DND-41 (cell line): ENCODE measurements around the gene LORICRIN.

Experiments
- ATAC-seq: fragments of 200-7000 bp; cut with Tn5 transposase; 3 replicates; pipeline ENCODE4 v1.9.1; 2021; ENCODE audit warnings: low read depth; ENCODE audit not compliant: insufficient read depth
- DNase-seq: peaks from one replicate; pipeline ENCODE4 v3.0.0-alpha.2; 2020
- H2AFZ ChIP-seq: 2 replicates; pipeline ENCODE4 v1.6.0; 2012; ENCODE audit warnings: low read depth, low read length
- H3K27ac ChIP-seq: 2 replicates; pipeline ENCODE4 v1.5.1; 2012; ENCODE audit warnings: low read length, inconsistent platforms
- H3K27me3 ChIP-seq: fragments of 200-600 bp; sonication (generic); 2 replicates; pipeline ENCODE4 v1.6.0; 2012; ENCODE audit warnings: low read length, mild to moderate bottlenecking, inconsistent platforms; ENCODE audit not compliant: insufficient read depth, poor library complexity
- H3K36me3 ChIP-seq: 2 replicates; pipeline ENCODE4 v1.5.1; 2012; ENCODE audit warnings: low read length, inconsistent platforms; ENCODE audit not compliant: insufficient read depth
- H3K4me1 ChIP-seq: 2 replicates; pipeline ENCODE4 v1.5.1; 2012; ENCODE audit warnings: mild to moderate bottlenecking, low read length; ENCODE audit not compliant: insufficient read depth
- H3K4me2 ChIP-seq: 2 replicates; pipeline ENCODE4 v1.6.0; 2012; ENCODE audit warnings: mild to moderate bottlenecking, moderate library complexity, low read length, inconsistent platforms; ENCODE audit not compliant: insufficient read depth
- H3K4me3 ChIP-seq, 2 experiments: fragments of 200-600 bp in 1 of 2; shearing (Covaris generic) in 1 of 2; 2 replicates each; pipeline ENCODE4 v1.5.1; 2012 to 2016; ENCODE audit warnings: inconsistent platforms in 2 of 2, low read length in 2 of 2, mild to moderate bottlenecking in 2 of 2, low read depth in 1 of 2, moderate library complexity in 1 of 2
- H3K79me2 ChIP-seq: 2 replicates; pipeline ENCODE4 v1.6.0; 2012; ENCODE audit warnings: low read length, inconsistent platforms; ENCODE audit not compliant: insufficient read depth
- H3K9ac ChIP-seq: 2 replicates; pipeline ENCODE4 v1.6.0; 2012; ENCODE audit warnings: low read depth, mild to moderate bottlenecking, inconsistent platforms, low read length, moderate library complexity
- H3K9me3 ChIP-seq: 2 replicates; pipeline ENCODE4 v1.5.1; 2012; ENCODE audit warnings: low read length, moderate library complexity, mild to moderate bottlenecking, inconsistent platforms; ENCODE audit not compliant: insufficient read depth, severe bottlenecking
- H4K20me1 ChIP-seq: 2 replicates; pipeline ENCODE4 v1.6.0; 2012; ENCODE audit warnings: low read length; ENCODE audit not compliant: insufficient read depth
- EZH2 ChIP-seq: IDR thresholded peaks from 3 replicates; pipeline ENCODE4 v1.6.1; 2012; ENCODE audit warnings: borderline replicate concordance, low read depth, mild to moderate bottlenecking, moderate library complexity, low read length, inconsistent platforms; ENCODE audit not compliant: severe bottlenecking
- TF ChIP-seq, protein P1 (sequence below): IDR thresholded peaks from 2 replicates; pipeline ENCODE4 v1.5.1; 2012; ENCODE audit warnings: borderline replicate concordance, low read length, moderate library complexity, mild to moderate bottlenecking; ENCODE audit not compliant: poor library complexity, severe bottlenecking; ENCODE audit errors: extremely low read depth

LORICRIN gene

DNA sequence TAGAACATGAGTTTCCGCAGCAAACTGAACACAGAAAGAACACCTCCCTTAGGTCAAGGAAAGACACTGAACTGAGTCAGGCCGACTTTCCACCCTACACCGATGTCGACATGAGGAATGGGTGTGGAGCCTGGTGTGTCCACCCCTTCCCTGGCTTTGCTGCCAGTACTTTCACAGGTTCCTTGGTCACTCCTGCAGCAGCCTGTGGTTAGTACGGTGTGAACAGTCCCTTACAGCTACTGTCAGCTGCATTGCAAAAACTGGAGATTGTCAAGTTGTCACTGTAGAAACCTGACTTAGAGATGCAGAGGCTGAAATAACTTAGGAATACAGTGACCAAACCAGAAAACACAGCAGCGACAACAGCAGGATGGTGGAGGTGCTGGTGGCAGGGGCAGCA, 46.2 kb downstream of the LORICRIN start:
- ATAC-seq (no peak), DNase-seq (no peak)
- no peak overlapping the region for H3K9ac ChIP-seq
- H4K20me1 ChIP-seq: no peaks in the 10 kb centered on the region; the same call in 1 of the 2 replicates
- no peaks in the 10 kb centered on the region for H3K4me1 ChIP-seq
- no peaks in the 10 kb centered on the region for H3K9me3 ChIP-seq
- H3K4me3 ChIP-seq: no peak overlapping the region
- H3K4me2 ChIP-seq: no peak overlapping the region
- no peaks in the 10 kb centered on the region for H3K36me3 ChIP-seq
- H3K27me3 ChIP-seq: peaks cover 15% of the 10 kb centered on the region
- no peak overlapping the region for H3K27ac ChIP-seq
- TF ChIP-seq EZH2: no peak
- TF ChIP-seq, protein P1, sequence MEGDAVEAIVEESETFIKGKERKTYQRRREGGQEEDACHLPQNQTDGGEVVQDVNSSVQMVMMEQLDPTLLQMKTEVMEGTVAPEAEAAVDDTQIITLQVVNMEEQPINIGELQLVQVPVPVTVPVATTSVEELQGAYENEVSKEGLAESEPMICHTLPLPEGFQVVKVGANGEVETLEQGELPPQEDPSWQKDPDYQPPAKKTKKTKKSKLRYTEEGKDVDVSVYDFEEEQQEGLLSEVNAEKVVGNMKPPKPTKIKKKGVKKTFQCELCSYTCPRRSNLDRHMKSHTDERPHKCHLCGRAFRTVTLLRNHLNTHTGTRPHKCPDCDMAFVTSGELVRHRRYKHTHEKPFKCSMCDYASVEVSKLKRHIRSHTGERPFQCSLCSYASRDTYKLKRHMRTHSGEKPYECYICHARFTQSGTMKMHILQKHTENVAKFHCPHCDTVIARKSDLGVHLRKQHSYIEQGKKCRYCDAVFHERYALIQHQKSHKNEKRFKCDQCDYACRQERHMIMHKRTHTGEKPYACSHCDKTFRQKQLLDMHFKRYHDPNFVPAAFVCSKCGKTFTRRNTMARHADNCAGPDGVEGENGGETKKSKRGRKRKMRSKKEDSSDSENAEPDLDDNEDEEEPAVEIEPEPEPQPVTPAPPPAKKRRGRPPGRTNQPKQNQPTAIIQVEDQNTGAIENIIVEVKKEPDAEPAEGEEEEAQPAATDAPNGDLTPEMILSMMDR: no peak
- H2AFZ ChIP-seq: no peak overlapping the region
- H3K79me2 ChIP-seq: no peaks in the 10 kb centered on the region

- Histone ChIP-seq H4K20me1 (no peaks in the 10 kb centered on the region; the same call in 1 of the 2 replicates), H3K27me3 (peaks cover 15% of the 10 kb centered on the region), H3K4me3 (no peak overlapping the region), H3K9ac (no peak overlapping the region), H3K36me3 (no peaks in the 10 kb centered on the region), H3K4me1 (no peaks in the 10 kb centered on the region), H3K79me2 (no peaks in the 10 kb centered on the region), H2AFZ (no peak overlapping the region), H3K9me3 (no peaks in the 10 kb centered on the region), H3K27ac (no peak overlapping the region), H3K4me2 (no peak overlapping the region)
- no peak for ATAC-seq
- DNase-seq: no peak
- no peak for TF ChIP-seq EZH2
Observed at GRCh38 chr1:153306303-153307220, 47.1 kb downstream of the LORICRIN start.

- peaks cover 19% of the 10 kb centered on the region for H3K27me3 ChIP-seq
- no peak overlapping the region for H3K9ac ChIP-seq
- H3K9me3 ChIP-seq: no peaks in the 10 kb centered on the region
- ATAC-seq: no peak
- no peak overlapping the region for H3K4me3 ChIP-seq
- no peak overlapping the region for H3K27ac ChIP-seq
- no peaks in the 10 kb centered on the region; the same call in 1 of the 2 replicates for H4K20me1 ChIP-seq
- no peaks in the 10 kb centered on the region for H3K4me1 ChIP-seq
- no peak for TF ChIP-seq EZH2
- TF ChIP-seq, protein P1: no peak
- no peak overlapping the region for H3K4me2 ChIP-seq
- no peak for DNase-seq
- no peak overlapping the region for H2AFZ ChIP-seq
- H3K36me3 ChIP-seq: no peaks in the 10 kb centered on the region
- no peaks in the 10 kb centered on the region for H3K79me2 ChIP-seq
Observed at GRCh38 chr1:153307221-153307600, 47.7 kb downstream of the LORICRIN start.

DNA sequence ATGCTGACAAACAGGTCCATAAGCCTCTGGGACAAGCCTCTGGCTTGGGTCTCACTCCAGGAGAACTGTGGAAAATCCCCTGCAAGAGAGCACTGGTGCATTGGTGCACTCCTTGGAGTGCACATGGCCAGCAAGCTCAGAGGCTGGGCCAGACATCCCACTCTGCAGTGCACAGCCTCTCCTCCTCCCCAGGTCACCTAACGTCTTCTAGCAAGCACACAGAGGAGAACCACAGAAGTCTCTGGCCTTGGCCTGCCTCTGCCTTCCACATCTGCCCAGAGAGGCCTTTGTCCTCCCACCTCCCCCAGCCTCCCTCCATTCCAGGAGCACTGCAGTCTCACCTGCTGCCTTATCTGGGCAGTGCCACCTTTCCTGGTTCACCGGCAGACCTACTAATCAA, 49.1 kb downstream of the LORICRIN start:
- DNase-seq (no peak), ATAC-seq (no peak)
- H3K9me3 ChIP-seq: no peaks in the 10 kb centered on the region
- H2AFZ ChIP-seq: no peak overlapping the region
- H4K20me1 ChIP-seq: no peaks in the 10 kb centered on the region; the same call in 1 of the 2 replicates
- H3K4me2 ChIP-seq: no peak overlapping the region
- H3K36me3 ChIP-seq: no peaks in the 10 kb centered on the region
- no peak overlapping the region for H3K27ac ChIP-seq
- no peaks in the 10 kb centered on the region for H3K79me2 ChIP-seq
- H3K4me1 ChIP-seq: no peaks in the 10 kb centered on the region
- H3K4me3 ChIP-seq: no peak overlapping the region
- H3K27me3 ChIP-seq: peaks cover 24% of the 10 kb centered on the region
- H3K9ac ChIP-seq: no peak overlapping the region
- TF ChIP-seq EZH2: no peak
- TF ChIP-seq, protein P1: no peak
